HL-60 (cell line): Measurements from ENCODE around the gene ATXN7L2.

Source experiments
- GABPA ChIP-seq: IDR thresholded peaks from 2 replicates; pipeline ENCODE4 v1.6.1; 2012; ENCODE audit warnings: low read depth
- POLR2AphosphoS5 ChIP-seq: IDR thresholded peaks from 2 replicates; pipeline ENCODE4 v1.6.1; 2012; ENCODE audit warnings: low read depth
- SPI1 ChIP-seq: IDR thresholded peaks from 2 replicates; pipeline ENCODE4 v1.6.1; 2012; ENCODE audit warnings: low read depth, mild to moderate bottlenecking, borderline replicate concordance
- TF ChIP-seq, protein P1 (sequence below): IDR thresholded peaks from one replicate; pipeline ENCODE4 v1.5.1; 2011; ENCODE audit warnings: low read length, control low read depth, inconsistent platforms; ENCODE audit not compliant: insufficient read depth
- TF ChIP-seq, protein P2 (sequence below): IDR thresholded peaks from 2 replicates; pipeline ENCODE4 v1.6.1; 2012; ENCODE audit warnings: low read depth; ENCODE audit not compliant: insufficient replicate concordance

DNA sequence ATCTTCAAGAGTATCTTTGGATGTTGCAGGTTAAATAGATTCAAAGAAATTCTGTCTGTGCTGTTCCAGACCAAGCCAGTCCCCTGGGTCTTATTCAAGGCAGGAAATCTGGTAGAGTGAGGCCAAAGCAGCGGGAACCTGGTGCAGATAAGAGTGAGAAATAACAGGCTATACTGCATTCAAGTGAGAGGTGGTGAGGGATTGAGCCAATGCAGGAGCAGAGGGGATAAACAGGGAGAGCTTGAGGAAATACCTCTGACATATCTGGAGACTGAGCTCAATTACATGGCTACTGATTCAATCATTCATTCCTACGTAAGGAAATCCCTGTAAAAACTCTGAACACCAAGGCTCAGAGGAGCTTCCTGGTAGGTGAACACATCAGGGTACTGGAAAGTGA, 40.2 kb upstream of the ATXN7L2 start:
- TF ChIP-seq, protein P1, sequence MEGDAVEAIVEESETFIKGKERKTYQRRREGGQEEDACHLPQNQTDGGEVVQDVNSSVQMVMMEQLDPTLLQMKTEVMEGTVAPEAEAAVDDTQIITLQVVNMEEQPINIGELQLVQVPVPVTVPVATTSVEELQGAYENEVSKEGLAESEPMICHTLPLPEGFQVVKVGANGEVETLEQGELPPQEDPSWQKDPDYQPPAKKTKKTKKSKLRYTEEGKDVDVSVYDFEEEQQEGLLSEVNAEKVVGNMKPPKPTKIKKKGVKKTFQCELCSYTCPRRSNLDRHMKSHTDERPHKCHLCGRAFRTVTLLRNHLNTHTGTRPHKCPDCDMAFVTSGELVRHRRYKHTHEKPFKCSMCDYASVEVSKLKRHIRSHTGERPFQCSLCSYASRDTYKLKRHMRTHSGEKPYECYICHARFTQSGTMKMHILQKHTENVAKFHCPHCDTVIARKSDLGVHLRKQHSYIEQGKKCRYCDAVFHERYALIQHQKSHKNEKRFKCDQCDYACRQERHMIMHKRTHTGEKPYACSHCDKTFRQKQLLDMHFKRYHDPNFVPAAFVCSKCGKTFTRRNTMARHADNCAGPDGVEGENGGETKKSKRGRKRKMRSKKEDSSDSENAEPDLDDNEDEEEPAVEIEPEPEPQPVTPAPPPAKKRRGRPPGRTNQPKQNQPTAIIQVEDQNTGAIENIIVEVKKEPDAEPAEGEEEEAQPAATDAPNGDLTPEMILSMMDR = no peak
- TF ChIP-seq POLR2AphosphoS5 (no peak), SPI1 (no peak), GABPA (no peak)
- TF ChIP-seq, protein P2, sequence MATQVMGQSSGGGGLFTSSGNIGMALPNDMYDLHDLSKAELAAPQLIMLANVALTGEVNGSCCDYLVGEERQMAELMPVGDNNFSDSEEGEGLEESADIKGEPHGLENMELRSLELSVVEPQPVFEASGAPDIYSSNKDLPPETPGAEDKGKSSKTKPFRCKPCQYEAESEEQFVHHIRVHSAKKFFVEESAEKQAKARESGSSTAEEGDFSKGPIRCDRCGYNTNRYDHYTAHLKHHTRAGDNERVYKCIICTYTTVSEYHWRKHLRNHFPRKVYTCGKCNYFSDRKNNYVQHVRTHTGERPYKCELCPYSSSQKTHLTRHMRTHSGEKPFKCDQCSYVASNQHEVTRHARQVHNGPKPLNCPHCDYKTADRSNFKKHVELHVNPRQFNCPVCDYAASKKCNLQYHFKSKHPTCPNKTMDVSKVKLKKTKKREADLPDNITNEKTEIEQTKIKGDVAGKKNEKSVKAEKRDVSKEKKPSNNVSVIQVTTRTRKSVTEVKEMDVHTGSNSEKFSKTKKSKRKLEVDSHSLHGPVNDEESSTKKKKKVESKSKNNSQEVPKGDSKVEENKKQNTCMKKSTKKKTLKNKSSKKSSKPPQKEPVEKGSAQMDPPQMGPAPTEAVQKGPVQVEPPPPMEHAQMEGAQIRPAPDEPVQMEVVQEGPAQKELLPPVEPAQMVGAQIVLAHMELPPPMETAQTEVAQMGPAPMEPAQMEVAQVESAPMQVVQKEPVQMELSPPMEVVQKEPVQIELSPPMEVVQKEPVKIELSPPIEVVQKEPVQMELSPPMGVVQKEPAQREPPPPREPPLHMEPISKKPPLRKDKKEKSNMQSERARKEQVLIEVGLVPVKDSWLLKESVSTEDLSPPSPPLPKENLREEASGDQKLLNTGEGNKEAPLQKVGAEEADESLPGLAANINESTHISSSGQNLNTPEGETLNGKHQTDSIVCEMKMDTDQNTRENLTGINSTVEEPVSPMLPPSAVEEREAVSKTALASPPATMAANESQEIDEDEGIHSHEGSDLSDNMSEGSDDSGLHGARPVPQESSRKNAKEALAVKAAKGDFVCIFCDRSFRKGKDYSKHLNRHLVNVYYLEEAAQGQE = no peak
